H1 (cell line): ENCODE measurements around the gene TARP.

Experiments used
- CTCF ChIA-PET: fragments of 300-600 bp; sonication (Branson Sonifier 250); formaldehyde crosslinking; loops from one replicate; lab custom pipeline; 2021; ENCODE audit not compliant: partially characterized antibody; lab: Charles Lee
- POLR2A ChIA-PET: fragments of 300-600 bp; sonication (Branson Sonifier 250); formaldehyde crosslinking; loops from one replicate; lab custom pipeline; 2021; ENCODE audit warnings: inconsistent platforms; ENCODE audit not compliant: partially characterized antibody; lab: Charles Lee
- DNase-seq, 2 experiments: peaks; one replicate each; pipeline versions ENCODE4 v3.0.0 to v3.0.0-alpha.2; 2010 to 2022; ENCODE audit warnings: low spot score in 2 of 2, low read depth in 1 of 2, mixed read lengths in 1 of 2
- FAIRE-seq: peaks from 2 replicates; lab custom pipeline; 2011; peaks lifted over from hg19 to GRCh38; lab: Jason Lieb, UNC
- H2AFZ ChIP-seq: 2 replicates; pipeline ENCODE4 v1.8.1; 2012; ENCODE audit warnings: low read length, inconsistent platforms
- H2AK5ac ChIP-seq: 2 replicates; pipeline ENCODE4 v1.6.1; 2013; ENCODE audit warnings: low read depth, low read length
- H2BK120ac ChIP-seq: replicated peaks from 2 replicates; pipeline ENCODE3; 2013; ENCODE audit warnings: low read depth, low read length, inconsistent platforms
- H2BK12ac ChIP-seq: 2 replicates; pipeline ENCODE4 v1.6.1; 2013; ENCODE audit warnings: low read depth, low read length
- H2BK15ac ChIP-seq: 2 replicates; pipeline ENCODE4 v1.6.1; 2013; ENCODE audit warnings: low read length
- H2BK20ac ChIP-seq: 2 replicates; pipeline ENCODE4 v1.6.1; 2013; ENCODE audit warnings: low read length
- H2BK5ac ChIP-seq: 2 replicates; pipeline ENCODE4 v1.6.1; 2013; ENCODE audit warnings: low read depth, low read length
- H3K14ac ChIP-seq: 2 replicates; pipeline ENCODE4 v1.6.1; 2013; ENCODE audit warnings: inconsistent platforms; ENCODE audit not compliant: insufficient read length
- H3K18ac ChIP-seq: 2 replicates; pipeline ENCODE4 v1.6.1; 2013; ENCODE audit warnings: low read length; ENCODE audit errors: extremely low read depth
- H3K23ac ChIP-seq: 2 replicates; pipeline ENCODE4 v1.6.1; 2013; ENCODE audit warnings: inconsistent platforms; ENCODE audit not compliant: insufficient read length
- H3K23me2 ChIP-seq: 2 replicates; pipeline ENCODE4 v1.6.1; 2013; ENCODE audit warnings: low read depth, low read length
- H3K27ac ChIP-seq: 2 replicates; pipeline ENCODE4 v1.6.1; 2011; ENCODE audit warnings: low read depth, low read length, inconsistent platforms
- H3K27me3 ChIP-seq, 4 experiments: replicated peaks in 1 of 4; 1 replicate in 1 of 4; 2 replicates in 3 of 4; pipeline versions ENCODE4 v1.6.1 to v1.8.1; 2011 to 2013; ENCODE audit warnings: low read length in 3 of 4, mild to moderate bottlenecking in 3 of 4, inconsistent platforms in 2 of 4, mixed read lengths in 2 of 4, moderate library complexity in 1 of 4; ENCODE audit not compliant: control insufficient read depth in 3 of 4, insufficient read depth in 3 of 4; ENCODE audit errors: extremely low read depth in 1 of 4
- H3K36me3 ChIP-seq, 4 experiments: 2 replicates each; pipeline versions ENCODE4 v1.6.1 to v1.8.1; 2011 to 2013; ENCODE audit warnings: mild to moderate bottlenecking in 4 of 4, low read length in 3 of 4, moderate library complexity in 2 of 4, control low read depth in 1 of 4, inconsistent platforms in 1 of 4; ENCODE audit not compliant: insufficient read depth in 4 of 4, control insufficient read depth in 2 of 4
- H3K4ac ChIP-seq: replicated peaks from 2 replicates; pipeline ENCODE3; 2013; ENCODE audit warnings: low read length, low read depth, mixed read lengths, inconsistent platforms; ENCODE audit not compliant: insufficient read length
- H3K4me1 ChIP-seq, 4 experiments: replicated peaks in 1 of 4; 1 replicate in 1 of 4; 2 replicates in 3 of 4; pipeline versions ENCODE4 v1.6.1 to v1.8.1; 2011 to 2013; ENCODE audit warnings: low read length in 3 of 4, inconsistent platforms in 2 of 4, mixed read lengths in 1 of 4; ENCODE audit not compliant: insufficient read depth in 4 of 4, control insufficient read depth in 3 of 4
- H3K4me2 ChIP-seq, 2 experiments: 2 replicates each; pipeline versions ENCODE4 v1.6.1 to v1.8.1; 2011 to 2013; ENCODE audit warnings: low read depth in 2 of 2, low read length in 2 of 2, control low read depth in 1 of 2, inconsistent platforms in 1 of 2, mild to moderate bottlenecking in 1 of 2; ENCODE audit not compliant: insufficient read depth in 1 of 2
- H3K4me3 ChIP-seq, 4 experiments: fragments of 200-600, 300-600 bp in 1 of 4; sonication (generic), shearing (Covaris generic), sonication (Bioruptor Twin) in 1 of 4; 2 replicates each; pipeline versions ENCODE4 v1.5.1 to v1.8.1; 2011 to 2016; ENCODE audit warnings: low read length in 4 of 4, low read depth in 3 of 4, control low read depth in 2 of 4, inconsistent platforms in 2 of 4, mild to moderate bottlenecking in 2 of 4, mixed read lengths in 1 of 4, moderate library complexity in 1 of 4; ENCODE audit not compliant: insufficient read depth in 2 of 4; ENCODE audit errors: extremely low read depth in 1 of 4
- H3K56ac ChIP-seq: replicated peaks from 2 replicates; pipeline ENCODE3; 2013; ENCODE audit warnings: low read depth, mild to moderate bottlenecking, mixed read lengths, low read length, inconsistent platforms; ENCODE audit not compliant: insufficient read length
- H3K79me1 ChIP-seq: 2 replicates; pipeline ENCODE4 v1.6.1; 2013; ENCODE audit warnings: low read depth, low read length, control low read depth
- H3K79me2 ChIP-seq, 2 experiments: 2 replicates each; pipeline versions ENCODE4 v1.6.1 to v1.8.1; 2012 to 2013; ENCODE audit warnings: low read length in 2 of 2, mild to moderate bottlenecking in 2 of 2, inconsistent platforms in 1 of 2; ENCODE audit not compliant: insufficient read depth in 2 of 2, control insufficient read depth in 1 of 2
- H3K9ac ChIP-seq, 4 experiments: replicated peaks in 1 of 4; 1 replicate in 1 of 4; 2 replicates in 3 of 4; pipeline versions ENCODE4 v1.6.1 to v1.8.1; 2011 to 2013; ENCODE audit warnings: low read depth in 3 of 4, low read length in 3 of 4, control low read depth in 2 of 4, mild to moderate bottlenecking in 2 of 4, moderate library complexity in 2 of 4, inconsistent platforms in 1 of 4; ENCODE audit errors: extremely low read depth in 1 of 4
- H3K9me3 ChIP-seq, 2 experiments: 2 replicates each; pipeline versions ENCODE4 v1.6.1 to v1.8.1; 2012 to 2013; ENCODE audit warnings: mild to moderate bottlenecking in 2 of 2, moderate library complexity in 2 of 2, control low read depth in 1 of 2, inconsistent platforms in 1 of 2, low read depth in 1 of 2, low read length in 1 of 2, mixed read lengths in 1 of 2; ENCODE audit not compliant: insufficient read depth in 2 of 2
- H4K20me1 ChIP-seq, 2 experiments: replicated peaks in 1 of 2; 2 replicates each; pipeline versions ENCODE3 to v1.8.1; 2011 to 2013; ENCODE audit warnings: inconsistent platforms in 2 of 2, low read length in 2 of 2, mild to moderate bottlenecking in 1 of 2; ENCODE audit not compliant: insufficient read depth in 2 of 2, control insufficient read depth in 1 of 2
- H4K5ac ChIP-seq: 2 replicates; pipeline ENCODE4 v1.6.1; 2013; ENCODE audit warnings: low read length, low read depth, mixed read lengths, inconsistent platforms; ENCODE audit not compliant: insufficient read length
- H4K8ac ChIP-seq: 2 replicates; pipeline ENCODE4 v1.8.0; 2013; ENCODE audit warnings: mild to moderate bottlenecking, moderate library complexity, low read length, inconsistent platforms; ENCODE audit not compliant: insufficient read depth; ENCODE audit errors: extremely low read depth
- H4K91ac ChIP-seq: replicated peaks from 2 replicates; pipeline ENCODE3; 2013; ENCODE audit warnings: low read length, mixed read lengths, inconsistent platforms; ENCODE audit not compliant: insufficient read length
- BCL11A ChIP-seq, 2 experiments: IDR thresholded peaks; one replicate each; pipeline ENCODE4 v1.6.1; 2011; ENCODE audit warnings: low read depth in 2 of 2, low read length in 2 of 2, mild to moderate bottlenecking in 2 of 2
- GABPA ChIP-seq: IDR thresholded peaks from 2 replicates; pipeline ENCODE4 v1.6.1; 2011; ENCODE audit warnings: mild to moderate bottlenecking, low read length, moderate library complexity, borderline replicate concordance; ENCODE audit not compliant: insufficient read depth
- JUN ChIP-seq: IDR thresholded peaks from 2 replicates; pipeline ENCODE4 v1.6.1; 2011; ENCODE audit warnings: low read depth, mild to moderate bottlenecking, improper control_type of control experiment, low read length
- NANOG ChIP-seq: IDR thresholded peaks from 2 replicates; pipeline ENCODE4 v1.6.1; 2011; ENCODE audit warnings: low read length, low read depth, mild to moderate bottlenecking, inconsistent platforms; ENCODE audit not compliant: insufficient read depth, poor library complexity, severe bottlenecking
- SAP30 ChIP-seq: fragments of 300-600 bp; sonication (generic); IDR thresholded peaks from 2 replicates; pipeline ENCODE4 v1.7.1; 2012; ENCODE audit warnings: low read length, moderate library complexity, mild to moderate bottlenecking, inconsistent platforms; ENCODE audit not compliant: insufficient read depth, insufficient replicate concordance
- WGBS, 2 experiments: shearing (Covaris generic) in 1 of 2; methylation state at CpG; one replicate each; pipeline versions ENCODE4 v1.1.6 to v1.1.7; 2013 to 2015; ENCODE audit warnings: low lambda C conversion rate in 2 of 2, mixed read lengths in 2 of 2, inconsistent platforms in 1 of 2, low coverage in 1 of 2, missing lambda C conversion rate in 1 of 2; ENCODE audit not compliant: insufficient replicate concordance in 2 of 2, insufficient coverage in 1 of 2, insufficient read length in 1 of 2; ENCODE audit errors: extremely low coverage in 1 of 2, missing lambda C conversion rate in 1 of 2; 5-methylcytosine and 5-hydroxymethylcytosine counted together

The TARP gene

GRCh38 chr7:38317515-38317914 is 44.1 kb upstream of the TARP start:
- H3K36me3 ChIP-seq: no peaks in the 10 kb centered on the region
- H2BK12ac ChIP-seq: peak overlapping the region; percentile 35; the same call in 1 of the 2 replicates
- no peaks in the 10 kb centered on the region for H3K27me3 ChIP-seq
- H2BK15ac ChIP-seq: peak overlapping the region; percentile 76; the same call in 1 of the 2 replicates
- no peak overlapping the region for H3K4me2 ChIP-seq
- H4K8ac ChIP-seq: no peak overlapping the region
- H3K14ac ChIP-seq: no peak overlapping the region
- H3K27ac ChIP-seq: no peak overlapping the region
- peaks cover 0 to 4% (median under 1%) of the 10 kb centered on the region in 4 experiments; a peak in 2 of 7 replicates for H3K4me1 ChIP-seq
- FAIRE-seq (no peak), DNase-seq (no peak)
- H2AFZ ChIP-seq: no peak overlapping the region
- no peak overlapping the region for H2BK5ac ChIP-seq
- H3K79me2 ChIP-seq: no peaks in the 10 kb centered on the region
- CTCF ChIA-PET: interaction anchor here (0.6 to 8.4 kb wide), 23 partner anchors 9 to 616 kb away, joined by 3 to 76 read pairs (median 6); partner anchors contain the start of genes EPDR1 and SFRP4
- H4K91ac ChIP-seq: no peak overlapping the region
- H2AK5ac ChIP-seq: 0 out of 2 replicates have a peak overlapping the region, but pooled peaks have one; percentile 53
- POLR2A ChIA-PET: no interaction called here
- H3K23me2 ChIP-seq: no peaks in the 10 kb centered on the region
- H2BK20ac ChIP-seq: no peak overlapping the region
- H3K9me3 ChIP-seq: no peaks in the 10 kb centered on the region
- no peak overlapping the region for H3K4me3 ChIP-seq
- no peak for TF ChIP-seq NANOG
- TF ChIP-seq JUN: no peak
- TF ChIP-seq GABPA: no peak
- TF ChIP-seq BCL11A (IDR thresholded peaks at IDR 0.05; ENCODE audit: low read depth in 2 of 2, low read length in 2 of 2): no peak
- TF ChIP-seq SAP30: no peak
- H3K18ac ChIP-seq: no peak overlapping the region
- H3K79me1 ChIP-seq: no peaks in the 10 kb centered on the region
- H3K23ac ChIP-seq: no peak overlapping the region
- 76% methylated on average over 9 of the region's 9 CpGs; no CpG with 5 or more reads in 1 of the 2 experiments for WGBS, 2 experiments
- H3K9ac ChIP-seq: no peak overlapping the region
- no peak overlapping the region for H3K4ac ChIP-seq
- H3K56ac ChIP-seq: no peak overlapping the region
- no peaks in the 10 kb centered on the region for H4K20me1 ChIP-seq
- no peak overlapping the region for H2BK120ac ChIP-seq
- H4K5ac ChIP-seq: no peak overlapping the region
